Stimulated activated naive CD4-positive, alpha-beta T cell (primary cell): ENCODE results near the gene DNAH11.
"Not testable (repeated sequence)": the region's sequence is repeated elsewhere in the genome, so short reads cannot be mapped to it uniquely, and the experiment has no call there.

ENCODE experiments used
- DNase-seq, 6 experiments: peaks; one replicate each; lab custom pipeline; 2025; lab: John Stamatoyannopoulos, UW

Gene DNAH11

DNA sequence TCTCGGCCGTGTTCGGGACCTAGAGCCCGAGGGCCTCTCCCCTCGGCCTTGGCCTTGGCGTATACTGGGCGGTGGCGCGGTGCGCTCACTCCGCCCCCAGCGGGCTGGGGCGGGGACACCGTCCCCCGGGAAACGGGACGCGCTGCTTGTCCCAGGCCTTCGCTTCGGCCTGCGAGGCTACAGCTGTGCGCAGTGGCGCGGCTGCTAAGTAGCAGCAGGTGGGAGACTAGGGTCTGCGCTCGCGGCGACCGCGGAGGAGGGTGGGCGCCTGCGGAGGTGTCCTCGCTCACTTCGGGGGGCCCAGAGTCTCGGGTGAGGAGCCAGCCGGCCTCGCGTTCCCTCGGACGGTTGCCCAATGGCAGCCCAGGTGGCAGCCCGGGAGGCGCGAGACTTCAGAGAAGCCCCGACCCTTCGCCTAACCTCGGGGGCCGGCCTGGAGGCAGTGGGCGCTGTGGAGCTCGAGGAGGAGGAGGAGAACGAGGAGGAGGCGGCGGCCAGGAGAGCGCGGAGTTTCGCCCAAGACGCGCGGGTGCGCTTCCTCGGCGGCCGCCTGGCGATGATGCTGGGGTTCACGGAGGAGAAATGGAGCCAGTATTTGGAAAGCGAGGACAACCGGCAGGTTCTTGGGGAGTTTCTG, at the start of gene DNAH11:
Gene DNAH11, plus strand, starts transcription at position 149 of the 637 bp plus-strand sequence. Its CDS starts 207 bp downstream, at position 356.
- no peak for DNase-seq

GRCh38 chr7:21495731-21496130, 47.1 kb upstream of the DNAH11 start:
- DNase-seq = no peak

- no peak for DNase-seq
Observed at GRCh38 chr7:21497072-21497471, 45.8 kb upstream of the DNAH11 start.

DNA sequence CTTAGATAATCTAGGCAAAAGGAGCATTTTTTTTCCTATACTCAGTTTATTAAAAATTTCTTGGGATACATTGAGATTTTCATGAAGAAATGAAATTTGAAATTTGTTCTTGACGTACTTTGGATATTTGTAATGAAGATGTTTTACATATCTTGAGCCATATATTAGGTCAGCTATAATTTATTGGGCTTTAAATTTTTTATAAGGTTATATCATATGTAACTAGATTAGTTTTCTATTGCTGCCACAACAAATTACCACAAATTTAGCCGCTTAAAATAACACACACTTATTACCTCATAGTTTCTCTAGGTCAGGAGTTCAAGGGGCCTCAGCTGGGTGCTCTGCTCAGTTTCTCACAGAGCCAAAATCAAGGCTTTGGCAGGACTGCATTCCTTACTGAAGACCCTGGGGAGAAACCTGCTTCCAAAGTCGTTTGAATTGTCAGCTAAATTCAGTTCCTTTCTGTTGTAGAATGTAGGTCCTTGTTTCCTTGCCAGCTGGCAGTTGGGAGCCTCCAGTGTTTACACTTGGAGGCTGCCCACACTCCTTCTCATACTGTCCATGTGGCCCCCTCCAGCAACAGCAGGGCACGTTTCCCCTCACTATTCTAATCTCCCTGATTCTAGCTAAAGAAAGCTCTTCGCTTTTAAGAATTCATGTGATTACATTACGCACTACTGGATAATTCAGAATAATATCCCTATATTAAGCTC, 42.6 kb upstream of the DNAH11 start:
- DNase-seq = no peak

DNA sequence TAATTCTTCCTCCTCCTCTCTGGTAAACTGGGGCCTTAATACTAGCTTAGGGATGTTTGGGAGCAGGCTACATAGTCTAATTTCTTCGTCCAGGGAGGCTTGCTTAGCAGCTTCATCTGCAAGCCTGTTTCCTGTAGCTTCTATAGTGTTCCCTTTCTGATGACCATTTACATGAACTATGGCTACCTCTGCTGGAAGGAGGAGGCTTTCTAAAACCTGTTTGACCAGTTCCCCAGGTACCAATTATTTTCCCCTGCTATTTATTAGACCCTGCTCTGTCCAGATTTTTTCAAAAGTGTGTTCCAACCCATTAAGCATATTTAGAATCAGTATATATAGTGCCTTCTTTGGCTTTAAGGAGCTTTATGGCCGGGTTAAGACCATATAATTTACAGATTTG, 38.8 kb upstream of the DNAH11 start:
- no peak for DNase-seq

DNA sequence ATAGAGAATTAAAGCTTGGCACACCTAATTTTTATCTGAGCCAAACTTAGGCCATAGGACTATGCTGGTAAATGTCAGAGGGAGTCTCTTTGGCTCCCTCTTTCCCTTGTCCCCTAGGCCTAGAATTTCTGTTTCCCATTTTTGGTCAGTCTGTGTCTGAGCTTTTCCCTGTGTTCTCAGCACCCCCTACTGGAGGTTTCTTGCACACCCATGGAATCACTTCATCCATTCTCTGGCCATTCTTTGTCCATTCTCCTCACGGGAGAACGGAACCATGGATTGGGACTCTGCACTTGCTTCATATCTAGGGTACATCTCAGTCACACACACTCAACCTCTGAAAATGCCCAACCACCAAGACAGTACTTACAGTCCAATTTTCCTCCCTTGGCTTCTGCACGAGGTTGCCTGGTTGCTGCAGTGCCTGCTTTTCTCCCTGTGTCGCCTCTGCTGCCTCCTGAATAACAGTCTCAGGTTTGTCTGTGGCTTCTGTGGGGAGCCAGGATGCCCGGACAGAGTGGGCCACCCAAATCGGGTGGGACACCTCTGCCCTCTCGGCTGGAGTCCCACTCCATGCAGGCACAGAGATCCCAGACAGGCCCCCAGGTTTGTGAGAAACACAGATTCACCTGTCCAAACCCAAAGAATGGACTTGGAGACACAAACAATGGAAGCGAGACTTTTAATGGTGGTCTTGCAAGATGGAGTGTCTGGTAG, 35.1 kb upstream of the DNAH11 start:
- DNase-seq = peak in 2 of 6 experiments; percentile 1 to 16

GRCh38 chr7:21508538-21508937, 34.3 kb upstream of the DNAH11 start:
- no peak for DNase-seq

- DNase-seq = no peak
Observed at GRCh38 chr7:21514062-21514461, 28.8 kb upstream of the DNAH11 start.

DNA sequence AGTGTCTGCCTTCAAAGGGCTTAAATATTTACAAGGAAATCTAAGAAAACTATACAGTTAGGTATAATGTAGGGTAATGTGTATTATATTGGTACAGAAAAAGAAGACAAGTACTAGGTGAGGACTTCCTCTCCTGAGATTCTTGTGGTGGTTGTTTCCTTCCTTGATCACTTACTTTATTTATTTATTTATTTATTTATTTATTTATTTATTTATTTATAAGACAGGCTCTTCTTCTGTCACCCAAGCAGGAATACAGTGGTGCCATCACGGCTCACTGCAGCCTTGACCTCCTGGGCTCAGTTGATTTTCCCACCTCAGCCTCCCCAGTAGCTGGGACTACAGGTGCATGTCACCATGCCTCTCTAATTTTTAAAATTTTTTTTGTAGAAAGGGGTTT, 18.2 kb upstream of the DNAH11 start:
- DNase-seq = no peak

GRCh38 chr7:21526007-21526406, 16.8 kb upstream of the DNAH11 start:
- peak in 1 of 6 experiments; percentile 11 for DNase-seq

GRCh38 chr7:21526448-21526847, 16.4 kb upstream of the DNAH11 start:
- DNase-seq = no peak

DNA sequence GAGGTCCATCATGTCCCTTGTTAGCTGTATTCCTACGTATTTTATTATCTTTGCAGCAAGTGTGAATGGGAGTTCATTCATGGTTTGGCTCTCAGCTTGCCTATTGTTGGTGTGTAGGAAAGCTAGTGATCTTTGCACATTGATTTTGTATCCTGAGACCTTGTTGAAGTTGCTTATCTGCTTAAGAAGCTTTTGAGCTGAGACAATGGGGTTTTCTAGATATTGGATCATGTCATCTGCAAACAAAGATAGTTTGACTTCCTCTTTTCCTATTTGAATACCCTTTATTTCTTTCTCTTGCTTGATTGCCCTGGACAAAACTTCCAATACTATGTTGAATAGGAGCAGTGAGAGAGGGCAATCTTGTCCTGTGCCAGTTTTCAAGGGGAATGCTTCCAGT, 10.4 kb upstream of the DNAH11 start:
- not testable (repeated sequence) for DNase-seq

- not testable (repeated sequence) for DNase-seq
Observed at GRCh38 chr7:21533646-21534045, 9.2 kb upstream of the DNAH11 start.

- DNase-seq = not testable (repeated sequence)
Observed at GRCh38 chr7:21536445-21537118, 6.3 kb upstream of the DNAH11 start.

- no peak for DNase-seq
Observed at GRCh38 chr7:21538936-21539495, 3.8 kb upstream of the DNAH11 start.

- DNase-seq = peak in 1 of 6 experiments; percentile 7
Observed at GRCh38 chr7:21543528-21544302, 876 bp downstream of the DNAH11 start.

- no peak for DNase-seq
Observed at GRCh38 chr7:21544303-21544656, 1.4 kb downstream of the DNAH11 start.

GRCh38 chr7:21544715-21545114, 1.9 kb downstream of the DNAH11 start:
- no peak for DNase-seq

GRCh38 chr7:21547501-21547900, 4.7 kb downstream of the DNAH11 start:
- DNase-seq = no peak

DNA sequence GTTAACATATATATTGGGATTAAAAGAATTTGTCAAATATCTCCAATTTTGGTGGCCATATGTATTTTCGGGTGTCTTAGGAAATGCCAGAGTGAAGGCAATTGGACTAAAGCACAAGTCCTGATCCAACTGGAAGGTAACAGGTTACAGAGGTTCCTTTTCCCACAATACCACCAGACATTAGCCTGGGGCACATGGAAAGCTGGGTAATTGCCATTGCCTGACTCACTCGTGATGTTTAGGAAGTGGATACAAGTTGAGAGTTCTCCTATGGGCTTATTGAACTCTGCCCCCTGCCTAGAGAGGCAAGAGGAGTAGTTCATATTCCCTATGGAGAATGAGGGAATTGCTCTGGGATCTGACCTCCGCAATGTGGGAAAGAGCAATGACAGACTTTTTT, 5.7 kb downstream of the DNAH11 start:
- no peak for DNase-seq

DNA sequence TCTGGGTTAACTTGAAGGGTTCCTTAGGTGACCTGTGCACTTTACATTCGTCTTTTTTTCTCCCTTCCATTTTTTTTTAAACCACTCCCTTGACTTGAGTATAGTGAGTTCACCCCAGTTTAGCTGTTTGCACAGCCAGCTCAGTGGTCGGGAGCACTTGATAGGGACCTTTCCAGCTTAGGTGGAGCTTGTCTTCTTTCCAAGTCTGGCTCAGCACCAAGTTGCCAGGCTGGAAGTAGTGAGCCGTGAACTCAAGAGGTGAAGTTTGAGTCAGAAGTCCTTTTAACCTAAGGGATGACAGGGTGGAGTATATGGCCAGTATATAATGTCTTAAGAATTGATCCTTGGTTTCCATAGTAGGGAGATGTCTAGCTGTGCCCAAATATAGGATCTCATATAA, 7.2 kb downstream of the DNAH11 start:
- DNase-seq = no peak
